Endothelial cell of umbilical vein (primary cell): ENCODE data around the gene PCGF2. TPM values are rescaled to one million over a fixed set of nuclear protein-coding genes. Genes with fewer than 3 reads are reported as not detected.

Experiments
- BruUV-seq: library from RNA; stranded (reverse); fragments of 400-500 nt; replicated peaks from 2 replicates; lab custom pipeline; 2021; lab: Mats Ljungman, UMichigan
- CTCF ChIA-PET: fragments of 300-600, 350-600 bp; sonication (Branson Sonifier 250); formaldehyde crosslinking; loops from one replicate; lab custom pipeline; 2021; ENCODE audit warnings: antibody characterized with exemption, inconsistent platforms; lab: Charles Lee
- POLR2A ChIA-PET: fragments of 300-600, 350-600 bp; sonication (Branson Sonifier 250); formaldehyde crosslinking; loops from one replicate; lab custom pipeline; 2021; ENCODE audit warnings: antibody characterized with exemption, inconsistent platforms; lab: Charles Lee
- DNase-seq: peaks from one replicate; pipeline ENCODE4 v3.0.0-alpha.2; 2011; ENCODE audit warnings: low read depth, low spot score
- FAIRE-seq: peaks from 2 replicates; lab custom pipeline; 2011; peaks lifted over from hg19 to GRCh38; lab: Jason Lieb, UNC
- H2AFZ ChIP-seq: 2 replicates; pipeline ENCODE4 v1.6.0; 2012; ENCODE audit warnings: low read depth, low read length, control low read depth, inconsistent platforms
- H3K27ac ChIP-seq: 2 replicates; pipeline ENCODE4 v1.5.1; 2011; ENCODE audit warnings: low read depth, mild to moderate bottlenecking, control low read depth, low read length, moderate library complexity; ENCODE audit not compliant: insufficient read depth
- H3K27me3 ChIP-seq, 2 experiments: 2 replicates each; pipeline versions ENCODE4 v1.6.0 to v1.6.1; 2011; ENCODE audit warnings: low read length in 2 of 2, mixed read lengths in 1 of 2; ENCODE audit not compliant: control insufficient read depth in 2 of 2, insufficient read depth in 2 of 2
- H3K36me3 ChIP-seq, 2 experiments: 2 replicates in 1 of 2; 3 replicates in 1 of 2; pipeline ENCODE4 v1.5.1; 2011; ENCODE audit warnings: low read length in 2 of 2, mild to moderate bottlenecking in 1 of 2, moderate library complexity in 1 of 2; ENCODE audit not compliant: control insufficient read depth in 2 of 2, insufficient read depth in 2 of 2; ENCODE audit errors: extremely low read depth in 1 of 2
- H3K4me1 ChIP-seq: 3 replicates; pipeline ENCODE4 v1.5.1; 2011; ENCODE audit warnings: mild to moderate bottlenecking, low read length; ENCODE audit not compliant: control insufficient read depth, insufficient read depth; ENCODE audit errors: extremely low read depth
- H3K4me2 ChIP-seq: 2 replicates; pipeline ENCODE4 v1.6.1; 2011; ENCODE audit warnings: low read length, control low read depth, mixed read lengths; ENCODE audit not compliant: insufficient read depth
- H3K4me3 ChIP-seq, 3 experiments: fragments of 200-600 bp in 1 of 3; sonication (generic), shearing (Covaris generic) in 1 of 3; replicated peaks in 1 of 3; 2 replicates each; pipeline ENCODE4 v1.5.1; 2011 to 2016; ENCODE audit warnings: control low read depth in 3 of 3, low read length in 3 of 3, mild to moderate bottlenecking in 2 of 3, inconsistent platforms in 1 of 3, low read depth in 1 of 3, moderate library complexity in 1 of 3; ENCODE audit not compliant: insufficient read depth in 1 of 3
- H3K79me2 ChIP-seq: 2 replicates; pipeline ENCODE4 v1.6.0; 2012; ENCODE audit warnings: low read length, inconsistent platforms; ENCODE audit not compliant: control insufficient read depth, insufficient read depth
- H3K9ac ChIP-seq: replicated peaks from 2 replicates; pipeline ENCODE3; 2011; ENCODE audit warnings: low read length, control low read depth; ENCODE audit not compliant: insufficient read depth; ENCODE audit errors: extremely low read depth
- H3K9me1 ChIP-seq: replicated peaks from 3 replicates; pipeline ENCODE4 v1.6.0; 2011; ENCODE audit warnings: mild to moderate bottlenecking, low read length; ENCODE audit not compliant: control insufficient read depth, insufficient read depth; ENCODE audit errors: extremely low read depth
- H3K9me3 ChIP-seq: replicated peaks from 2 replicates; pipeline ENCODE4 v1.5.1; 2012; ENCODE audit warnings: low read length, inconsistent platforms; ENCODE audit not compliant: control insufficient read depth, insufficient read depth
- H4K20me1 ChIP-seq: replicated peaks from 2 replicates; pipeline ENCODE3; 2011; ENCODE audit warnings: mild to moderate bottlenecking, low read length; ENCODE audit not compliant: control insufficient read depth, insufficient read depth; ENCODE audit errors: extremely low read depth
- EZH2 ChIP-seq: IDR thresholded peaks from 2 replicates; pipeline ENCODE4 v1.6.1; 2012; ENCODE audit warnings: borderline replicate concordance, low read depth, mild to moderate bottlenecking, moderate library complexity, low read length, inconsistent platforms; ENCODE audit not compliant: severe bottlenecking
- FOS ChIP-seq: IDR thresholded peaks from 2 replicates; pipeline ENCODE4 v1.6.1; 2011; ENCODE audit warnings: mild to moderate bottlenecking, low read length, moderate library complexity, borderline replicate concordance; ENCODE audit not compliant: insufficient read depth
- GATA2 ChIP-seq: IDR thresholded peaks from 2 replicates; pipeline ENCODE4 v1.7.0; 2011; ENCODE audit warnings: low read depth, mild to moderate bottlenecking, moderate library complexity, mixed read lengths, low read length; ENCODE audit not compliant: insufficient read length, insufficient read depth
- JUN ChIP-seq: IDR thresholded peaks from 2 replicates; pipeline ENCODE4 v1.6.1; 2011; ENCODE audit warnings: borderline replicate concordance, low read depth; ENCODE audit not compliant: insufficient read length, insufficient read depth
- MYC ChIP-seq: IDR thresholded peaks from one replicate; pipeline ENCODE4 v1.6.1; 2011; ENCODE audit warnings: mild to moderate bottlenecking, low read depth, low read length
- POLR2A ChIP-seq: IDR thresholded peaks from 2 replicates; pipeline ENCODE4 v1.6.1; 2012; ENCODE audit warnings: low read depth, mild to moderate bottlenecking, control low read depth, low read length
- POLR2AphosphoS5 ChIP-seq: IDR thresholded peaks from 2 replicates; pipeline ENCODE4 v1.6.1; 2012; ENCODE audit warnings: low read depth, mild to moderate bottlenecking, control low read depth, low read length, moderate library complexity; ENCODE audit not compliant: insufficient read depth
- dilution Hi-C: fragments of 300-500 bp; cut with MboI; formaldehyde crosslinking; loops from one replicate; pipeline ENCODE4 v1.15.0; 2019; ENCODE audit warnings: low sequenced_read_pairs; ENCODE audit not compliant: extremely low pct_ligation_motif_present
- intact Hi-C: fragments of 100-400 bp; cut with micrococcal nuclease; formaldehyde crosslinking; loops from one replicate; pipeline ENCODE4 v1.10.0; 2022
- polyA plus RNA-seq, 4 experiments: library from polyadenylated mRNA; depleted of rRNA in 3 of 4; stranded (reverse) in 3 of 4; unstranded in 1 of 4; fragments of >200 nt; gene quantifications; 2 replicates each; pipeline versions ENCODE4 v1.2.1 to v1.2.3, GENCODE V29; 2011 to 2012; ENCODE audit warnings: missing spikeins in 1 of 4
- total RNA-seq: library from RNA; stranded (reverse); gene quantifications from 2 replicates; pipeline ENCODE4 v1.2.3, GENCODE V29; 2021
- TF ChIP-seq, protein P1 (sequence below): IDR thresholded peaks from 2 replicates; pipeline ENCODE4 v1.6.1; 2011; ENCODE audit not compliant: insufficient read depth, insufficient read length
- TF ChIP-seq, protein P2 (sequence below), 2 donors: IDR thresholded peaks; 1 replicate in 1 of 2; 2 replicates in 1 of 2; pipeline ENCODE4 v1.5.1; 2011; ENCODE audit warnings: low read length in 2 of 2, mild to moderate bottlenecking in 2 of 2, moderate library complexity in 2 of 2, control low read depth in 1 of 2, inconsistent platforms in 1 of 2, low read depth in 1 of 2; ENCODE audit not compliant: insufficient read depth in 1 of 2; ENCODE audit errors: extremely low read depth in 1 of 2

Gene PCGF2
- total and polyA plus RNA-seq, 2 donors (not counting 3 experiments of a cell fraction or from before 2014, with no cell fraction given): 39.8 to 78.4 TPM

DNA sequence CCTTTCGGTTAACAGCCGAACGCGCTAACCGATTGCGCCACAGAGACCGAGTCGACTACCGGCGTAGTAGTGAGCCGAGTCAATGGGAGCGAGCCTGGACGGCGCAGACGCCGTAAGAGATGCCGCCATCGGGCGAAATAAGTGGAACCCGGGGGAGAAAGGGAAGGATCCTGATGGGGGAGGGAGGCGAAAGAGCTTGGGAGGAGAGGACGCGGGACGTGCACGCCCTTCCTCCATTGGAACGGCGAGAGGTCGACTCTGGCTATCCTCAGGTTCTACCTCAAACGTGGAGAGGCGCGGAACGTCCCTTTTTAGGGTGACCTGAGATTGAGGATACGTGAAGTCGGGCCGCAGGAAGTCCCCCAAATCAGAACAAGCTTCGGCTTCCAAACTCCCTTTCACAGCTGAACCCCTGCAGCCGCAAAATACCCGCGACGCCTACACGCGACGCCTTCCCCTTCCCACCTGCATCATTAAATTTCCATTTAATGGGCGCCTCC is 3.7 kb upstream of the PCGF2 start:
- CTCF ChIA-PET: interaction anchor here (0.7 to 2.4 kb wide), 6 partner anchors 10 to 231 kb away, joined by 3 to 8 read pairs (median 5); partner anchors contain the start of gene LASP1
- H3K4me1 ChIP-seq: peaks cover 35% of the 10 kb centered on the region

DNA sequence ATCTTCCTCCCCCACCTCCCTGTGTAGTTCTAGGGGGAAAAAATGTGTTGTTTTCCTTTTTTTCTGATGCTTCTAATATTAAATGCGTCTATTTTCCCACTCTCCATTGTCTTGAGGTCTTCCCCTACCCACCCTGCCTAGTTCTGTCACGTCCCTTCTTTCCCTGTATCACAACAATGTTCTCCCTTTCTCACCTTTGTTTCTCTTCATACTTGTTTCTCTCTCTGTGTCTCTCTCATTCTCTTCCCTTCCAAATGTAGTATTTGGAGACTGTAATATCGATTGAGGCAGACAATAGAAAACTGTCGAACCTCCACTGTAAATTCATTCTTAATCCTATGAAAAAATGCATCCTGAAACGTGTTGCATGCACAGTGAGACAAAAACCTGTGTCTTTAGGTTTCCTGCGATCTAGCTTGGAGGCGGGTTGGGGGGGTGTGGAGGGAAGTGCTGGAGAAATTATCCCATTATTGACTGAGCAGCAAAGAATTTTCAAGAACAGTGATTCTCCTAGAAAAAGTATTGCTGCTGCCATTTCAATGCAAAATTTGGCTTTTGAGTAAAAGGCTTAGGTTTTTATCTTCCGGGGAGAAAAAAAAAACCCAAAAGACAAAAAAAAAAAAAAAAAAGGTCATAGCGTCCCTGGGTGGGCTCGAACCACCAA is 3.1 kb upstream of the PCGF2 start:
- FAIRE-seq: no peak
- no peak overlapping the region for H3K27ac ChIP-seq

More for the DNA sequence above, 3.7 kb upstream of the PCGF2 start:
- Histone ChIP-seq H3K36me3 (peaks cover 10 to 12% of the 10 kb centered on the region in 2 experiments), H3K9me1 (no peaks in the 10 kb centered on the region), H3K27me3 (no peaks in the 10 kb centered on the region), H3K79me2 (peaks cover 35% of the 10 kb centered on the region), H3K4me2 (peak overlapping the region; percentile 88), H3K27ac (peak overlapping the region; percentile 40), H3K4me3 (peak overlapping the region; percentile 59 to 82 (median 73)), H4K20me1 (no peaks in the 10 kb centered on the region), H3K9ac (peak overlapping the region; percentile 59), H2AFZ (peak overlapping the region; percentile 81), H3K9me3 (no peaks in the 10 kb centered on the region)
- POLR2A ChIA-PET: interaction anchor here (0.7 to 1.2 kb wide), 3 partner anchors 13 to 118 kb away, joined by 3 to 5 read pairs (median 3); partner anchors contain the start of gene LASP1
- DNase-seq (peak; percentile 90), FAIRE-seq (no peak)
- TSS peak; percentile 42 for BruUV-seq
- intact Hi-C loops (loop anchor here (1.0 to 5.0 kb wide), 6 partner anchors 39 to 400 kb away; partner anchors contain the start of genes CWC25, FBXO47, PIP4K2B and PLXDC1), dilution Hi-C loops (no loop called here)
- TF ChIP-seq, protein P1, sequence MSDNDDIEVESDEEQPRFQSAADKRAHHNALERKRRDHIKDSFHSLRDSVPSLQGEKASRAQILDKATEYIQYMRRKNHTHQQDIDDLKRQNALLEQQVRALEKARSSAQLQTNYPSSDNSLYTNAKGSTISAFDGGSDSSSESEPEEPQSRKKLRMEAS: no peak
- peak; percentile 39 for TF ChIP-seq POLR2AphosphoS5

More for the DNA sequence above, 3.1 kb upstream of the PCGF2 start:
- dilution Hi-C loops: no loop called here
- Histone ChIP-seq H3K36me3 (peaks cover 9 to 10% of the 10 kb centered on the region in 2 experiments), H4K20me1 (no peaks in the 10 kb centered on the region), H3K9me1 (no peaks in the 10 kb centered on the region), H3K4me3 (peak overlapping the region; percentile 2 to 50 (median 40)), H3K9ac (no peak overlapping the region), H3K27me3 (no peaks in the 10 kb centered on the region), H2AFZ (peak overlapping the region; percentile 55), H3K9me3 (no peaks in the 10 kb centered on the region), H3K4me2 (peak overlapping the region; percentile 88), H3K4me1 (peaks cover 41% of the 10 kb centered on the region), H3K79me2 (peaks cover 41% of the 10 kb centered on the region)
- no peak for DNase-seq
- intact Hi-C loops: loop anchor here (1.0 to 5.0 kb wide), 3 partner anchors 48 to 401 kb away; partner anchors contain the start of genes PIP4K2B and PLXDC1
- BruUV-seq: no TSS peak
- ChIA-PET POLR2A (interaction anchor here (0.7 to 0.8 kb wide), 2 partner anchors 19 to 100 kb away, joined by 5 to 9 read pairs; no protein-coding TSS in a partner anchor), CTCF (interaction anchor here (1.1 to 2.4 kb wide), 3 partner anchors 16 to 20 kb away, joined by 6 to 11 read pairs (median 6); no protein-coding TSS in a partner anchor)
- TF ChIP-seq, protein P1: no peak
- TF ChIP-seq EZH2 (no peak), JUN (no peak), POLR2AphosphoS5 (no peak), POLR2A (no peak), MYC (no peak), FOS (no peak), GATA2 (no peak)
- TF ChIP-seq, protein P2, sequence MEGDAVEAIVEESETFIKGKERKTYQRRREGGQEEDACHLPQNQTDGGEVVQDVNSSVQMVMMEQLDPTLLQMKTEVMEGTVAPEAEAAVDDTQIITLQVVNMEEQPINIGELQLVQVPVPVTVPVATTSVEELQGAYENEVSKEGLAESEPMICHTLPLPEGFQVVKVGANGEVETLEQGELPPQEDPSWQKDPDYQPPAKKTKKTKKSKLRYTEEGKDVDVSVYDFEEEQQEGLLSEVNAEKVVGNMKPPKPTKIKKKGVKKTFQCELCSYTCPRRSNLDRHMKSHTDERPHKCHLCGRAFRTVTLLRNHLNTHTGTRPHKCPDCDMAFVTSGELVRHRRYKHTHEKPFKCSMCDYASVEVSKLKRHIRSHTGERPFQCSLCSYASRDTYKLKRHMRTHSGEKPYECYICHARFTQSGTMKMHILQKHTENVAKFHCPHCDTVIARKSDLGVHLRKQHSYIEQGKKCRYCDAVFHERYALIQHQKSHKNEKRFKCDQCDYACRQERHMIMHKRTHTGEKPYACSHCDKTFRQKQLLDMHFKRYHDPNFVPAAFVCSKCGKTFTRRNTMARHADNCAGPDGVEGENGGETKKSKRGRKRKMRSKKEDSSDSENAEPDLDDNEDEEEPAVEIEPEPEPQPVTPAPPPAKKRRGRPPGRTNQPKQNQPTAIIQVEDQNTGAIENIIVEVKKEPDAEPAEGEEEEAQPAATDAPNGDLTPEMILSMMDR (IDR thresholded peaks at IDR 0.05; ENCODE audit: extremely low read depth in 1 of 2, insufficient read depth in 1 of 2, low read depth in 1 of 2, low read length in 2 of 2): no peak
